Tibial nerve (tissue), 4 donors: ENCODE data around the gene CDH4. TPM values are rescaled to one million over a fixed set of nuclear protein-coding genes. Genes with fewer than 3 reads are reported as not detected.

ENCODE experiments used
- DNase-seq, 2 donors: peaks; one replicate each; pipeline ENCODE4 v3.0.0-alpha.2; 2019; ENCODE audit warnings: low spot score in 2 of 2
- H3K27ac ChIP-seq, 4 donors: fragments of 200-600 bp; sonication (generic) in 3 of 4; one replicate each; pipeline ENCODE4 v1.5.1; 2017 to 2019; ENCODE audit warnings: mild to moderate bottlenecking in 1 of 4
- H3K27me3 ChIP-seq, 2 donors: fragments of 200-600 bp; sonication (generic) in 1 of 2; one replicate each; pipeline versions ENCODE4 v1.5.1 to v1.6.0; 2017 to 2019
- H3K36me3 ChIP-seq, 3 donors: fragments of 200-600 bp; sonication (generic); one replicate each; pipeline ENCODE4 v1.5.1; 2018 to 2019
- H3K4me1 ChIP-seq, 4 donors: fragments of 200-600 bp; sonication (generic) in 3 of 4; one replicate each; pipeline ENCODE4 v1.5.1; 2017 to 2019
- H3K4me3 ChIP-seq, 4 donors: fragments of 200-600 bp; sonication (generic) in 3 of 4; one replicate each; pipeline ENCODE4 v1.5.1; 2017 to 2019; ENCODE audit warnings: mild to moderate bottlenecking in 1 of 4, moderate library complexity in 1 of 4
- H3K9me3 ChIP-seq, 4 donors: fragments of 200-600 bp; sonication (generic) in 3 of 4; one replicate each; pipeline ENCODE4 v1.5.1; 2017 to 2019
- CTCF ChIP-seq, 5 experiments: fragments of 200-600 bp in 3 of 5; fragments of 450-650 bp in 2 of 5; sonication (generic) in 3 of 5; IDR thresholded peaks; one replicate each; pipeline ENCODE4 v1.5.1; 2016 to 2019; ENCODE audit warnings: antibody characterized with exemption in 5 of 5, mild to moderate bottlenecking in 3 of 5, moderate library complexity in 2 of 5
- EP300 ChIP-seq, 2 donors: sonication (generic); formaldehyde crosslinking; IDR thresholded peaks; one replicate each; pipeline ENCODE4 v1.6.1; 2017; ENCODE audit warnings: antibody characterized with exemption in 2 of 2, mild to moderate bottlenecking in 1 of 2
- POLR2A ChIP-seq, 2 donors: fragments of 450-650 bp; IDR thresholded peaks; one replicate each; pipeline ENCODE4 v1.6.1; 2017; ENCODE audit warnings: antibody characterized with exemption in 2 of 2, mild to moderate bottlenecking in 2 of 2, moderate library complexity in 2 of 2
- WGBS, 2 donors: methylation state at CpG; one replicate each; pipeline ENCODE4 v1.1.5; 2018; 5-methylcytosine and 5-hydroxymethylcytosine counted together
- total RNA-seq, 4 donors: library from RNA; depleted of rRNA; stranded (reverse); fragments of >200 nt; gene quantifications; one replicate each; pipeline ENCODE4 v1.1.0, GENCODE V29; 2016

Gene CDH4
- total RNA-seq, 4 donors from 2014 or later = 0.78 to 2.3 (median 1.0) TPM

DNA sequence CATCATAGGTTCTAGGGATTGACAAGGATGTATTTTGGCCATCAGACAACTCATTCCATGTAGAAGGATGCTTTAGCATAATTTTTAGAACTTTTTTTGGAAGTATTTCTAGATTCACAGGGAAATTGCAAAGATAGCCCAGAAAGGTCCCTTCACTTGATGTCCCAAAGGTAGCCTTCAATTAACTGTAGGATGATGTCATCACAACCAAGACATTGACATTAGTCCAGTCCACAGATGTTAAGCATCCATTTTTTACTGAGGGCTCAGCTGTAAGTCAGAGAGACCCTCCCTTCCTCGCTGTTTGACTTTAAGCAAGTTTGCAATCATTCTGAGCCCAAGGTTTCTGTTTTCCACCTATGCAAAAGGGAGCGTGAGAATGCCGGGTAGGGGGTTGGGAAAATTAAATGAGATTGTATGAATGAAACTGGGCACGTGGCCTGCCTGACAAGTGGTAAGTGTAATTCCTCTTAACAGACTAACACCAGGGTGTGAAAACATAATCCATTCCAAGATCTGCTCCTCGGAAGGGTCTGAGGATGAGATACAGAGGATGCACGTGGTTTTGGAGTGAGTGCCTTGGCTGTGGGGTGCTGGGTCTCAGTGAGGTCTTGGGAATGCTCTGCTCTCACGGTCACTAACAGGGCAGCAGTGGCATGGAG lies 126.8 kb downstream of the CDH4 start:
- 46 to 70% methylated on average over 7 of the region's 7 CpGs for WGBS, 2 donors
- TF ChIP-seq POLR2A (IDR thresholded peaks at IDR 0.05) = no peak
- TF ChIP-seq CTCF (IDR thresholded peaks at IDR 0.05) = no peak
- TF ChIP-seq EP300 (IDR thresholded peaks at IDR 0.05) = no peak
- Histone ChIP-seq H3K27me3 (no peaks in the 10 kb centered on the region), H3K27ac (no peak overlapping the region), H3K4me1 (no peaks in the 10 kb centered on the region), H3K36me3 (no peaks in the 10 kb centered on the region), H3K9me3 (peaks cover 0 to 11% (median 0%) of the 10 kb centered on the region in 4 donors), H3K4me3 (no peak overlapping the region)
- DNase-seq = no peak

DNA sequence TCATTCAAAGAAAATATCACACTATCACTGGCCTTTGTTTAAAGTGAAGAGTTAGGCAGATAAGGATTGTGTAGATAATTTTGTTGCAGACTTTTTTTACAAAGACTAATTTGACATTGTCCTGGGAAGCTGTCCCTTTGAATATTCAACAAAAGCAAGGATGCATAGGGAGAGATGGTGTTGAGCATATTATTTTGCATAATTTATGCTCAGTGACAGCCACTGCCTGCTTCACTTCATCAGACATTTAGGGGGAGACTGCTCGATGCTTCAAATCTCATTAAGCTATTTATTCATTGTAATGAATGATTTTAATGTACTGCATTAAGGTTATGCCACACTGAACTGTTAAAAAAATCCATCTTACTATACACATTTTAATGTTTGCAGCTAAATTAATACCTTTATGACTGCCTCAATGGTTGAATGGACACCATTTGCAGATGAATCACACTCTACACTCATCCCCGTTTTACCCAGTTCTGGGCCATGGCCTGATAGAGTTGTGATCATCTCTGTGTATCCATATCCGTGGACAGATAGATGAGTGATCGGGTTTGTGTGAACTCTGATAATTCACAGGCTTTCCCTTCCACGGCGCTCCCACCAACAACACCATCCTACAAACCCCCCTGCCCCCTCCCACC lies 128.0 kb downstream of the CDH4 start:
- 71 to 88% methylated on average over 6 of the region's 6 CpGs for WGBS, 2 donors
- TF ChIP-seq CTCF (IDR thresholded peaks at IDR 0.05) (no peak), POLR2A (IDR thresholded peaks at IDR 0.05) (no peak), EP300 (IDR thresholded peaks at IDR 0.05) (no peak)
- Histone ChIP-seq H3K4me3 (no peak overlapping the region), H3K27me3 (no peaks in the 10 kb centered on the region), H3K27ac (no peak overlapping the region), H3K4me1 (no peaks in the 10 kb centered on the region), H3K36me3 (no peaks in the 10 kb centered on the region), H3K9me3 (peaks cover 0 to 17% (median 0%) of the 10 kb centered on the region in 4 donors)
- no peak for DNase-seq

DNA sequence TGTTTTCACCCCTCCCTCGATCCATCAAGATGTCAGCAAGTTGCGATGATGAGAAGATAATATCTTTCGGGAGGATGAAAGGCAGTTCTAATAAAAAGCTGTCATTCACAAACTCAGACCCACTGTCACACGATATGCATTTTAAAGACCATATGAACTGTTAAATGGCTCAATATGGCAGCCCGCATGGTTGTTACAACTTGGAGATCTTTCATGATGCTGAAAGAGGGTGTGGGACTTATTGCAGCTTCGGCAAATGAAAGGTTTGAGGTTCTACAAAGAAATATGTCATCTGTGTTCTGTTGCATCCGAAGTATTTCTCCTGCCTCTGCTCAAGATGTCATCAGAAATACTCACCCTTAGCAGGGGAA lies 128.5 kb downstream of the CDH4 start:
- no peak for DNase-seq
- Histone ChIP-seq H3K9me3 (peaks cover 0 to 22% (median 0%) of the 10 kb centered on the region in 4 donors), H3K4me1 (no peaks in the 10 kb centered on the region), H3K36me3 (no peaks in the 10 kb centered on the region), H3K27me3 (no peaks in the 10 kb centered on the region), H3K27ac (no peak overlapping the region), H3K4me3 (no peak overlapping the region)
- WGBS, 2 donors = 52 to 88% methylated on average over 7 of the region's 7 CpGs
- TF ChIP-seq CTCF (IDR thresholded peaks at IDR 0.05) (no peak), POLR2A (IDR thresholded peaks at IDR 0.05) (no peak), EP300 (IDR thresholded peaks at IDR 0.05) (no peak)

GRCh38 chr20:61382194-61382593 lies 130.1 kb downstream of the CDH4 start:
- no peaks in the 10 kb centered on the region for H3K27me3 ChIP-seq
- H3K36me3 ChIP-seq = no peaks in the 10 kb centered on the region
- peaks cover 0 to 19% (median 0%) of the 10 kb centered on the region in 4 donors for H3K9me3 ChIP-seq
- no peak for TF ChIP-seq CTCF (IDR thresholded peaks at IDR 0.05)
- no peak for TF ChIP-seq EP300 (IDR thresholded peaks at IDR 0.05)
- TF ChIP-seq POLR2A (IDR thresholded peaks at IDR 0.05) = no peak
- H3K4me3 ChIP-seq = no peak overlapping the region
- no peaks in the 10 kb centered on the region for H3K4me1 ChIP-seq
- DNase-seq = no peak
- 90 to 94% methylated on average over 3 of the region's 3 CpGs for WGBS, 2 donors
- H3K27ac ChIP-seq = no peak overlapping the region

DNA sequence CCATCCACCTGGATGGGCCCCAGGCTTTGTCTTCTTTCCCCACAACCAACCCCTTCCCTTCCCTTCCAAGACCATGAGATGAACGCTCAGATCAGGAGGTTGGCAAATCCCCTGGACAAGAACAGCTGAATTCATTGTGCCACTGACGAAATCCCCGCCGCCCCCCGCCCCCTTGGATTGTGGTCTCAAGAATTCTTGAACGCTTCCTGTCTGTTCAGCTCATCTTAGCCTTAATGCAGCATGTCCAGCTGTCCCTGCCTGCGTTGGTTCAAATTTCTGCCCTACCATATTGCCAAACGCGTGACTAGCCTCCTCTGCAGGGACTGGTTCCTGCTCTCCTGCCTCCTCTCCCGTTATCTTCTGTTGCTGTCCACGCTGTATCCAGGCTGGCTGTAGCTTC lies 133.2 kb downstream of the CDH4 start:
- no peak for TF ChIP-seq EP300 (IDR thresholded peaks at IDR 0.05)
- TF ChIP-seq POLR2A (IDR thresholded peaks at IDR 0.05) = no peak
- no peak for TF ChIP-seq CTCF (IDR thresholded peaks at IDR 0.05)
- Histone ChIP-seq H3K27me3 (no peaks in the 10 kb centered on the region), H3K9me3 (peaks cover 0 to 25% (median 0%) of the 10 kb centered on the region in 4 donors), H3K4me1 (peaks cover 0 to 8% (median 0%) of the 10 kb centered on the region in 4 donors), H3K27ac (no peak overlapping the region), H3K36me3 (no peaks in the 10 kb centered on the region), H3K4me3 (no peak overlapping the region)
- WGBS, 2 donors = 74 to 87% methylated on average over 10 to 11 of the region's 11 CpGs
- no peak for DNase-seq
